ENCODE measurements around the gene CTNND2.

Gene CTNND2

DNA sequence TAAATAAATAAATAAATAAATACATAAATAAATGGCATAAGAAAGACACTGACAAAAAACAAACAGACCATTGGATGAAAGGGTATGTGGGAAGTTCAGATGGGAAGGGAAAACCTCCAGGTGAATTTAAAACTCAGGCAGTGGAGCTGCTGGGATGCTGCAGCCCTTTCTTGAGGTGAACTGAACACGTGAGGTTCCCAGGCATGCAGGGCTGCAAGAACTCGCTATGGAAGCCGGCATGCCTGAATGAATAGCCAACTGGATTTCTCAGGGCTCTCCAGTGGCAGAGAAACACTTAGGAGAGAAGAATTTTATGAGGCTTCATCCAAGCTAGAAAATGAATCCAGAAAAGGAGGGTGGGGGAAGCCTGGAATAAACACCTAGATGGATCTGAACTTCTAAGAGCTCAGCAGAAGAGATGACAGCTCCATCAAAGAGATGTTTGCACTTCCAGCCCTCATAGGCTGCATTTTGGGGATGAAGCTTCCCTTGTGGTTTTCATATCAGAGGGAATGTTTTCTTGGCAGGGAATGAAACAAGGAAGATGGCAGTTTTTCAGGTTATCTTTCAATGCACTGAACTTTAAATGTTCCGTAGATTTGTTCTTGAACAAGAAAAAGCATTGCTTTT is 919.0 kb downstream of the CTNND2 start:
- DNase-seq (ENCODE audit: low spot score) = no peak

DNA sequence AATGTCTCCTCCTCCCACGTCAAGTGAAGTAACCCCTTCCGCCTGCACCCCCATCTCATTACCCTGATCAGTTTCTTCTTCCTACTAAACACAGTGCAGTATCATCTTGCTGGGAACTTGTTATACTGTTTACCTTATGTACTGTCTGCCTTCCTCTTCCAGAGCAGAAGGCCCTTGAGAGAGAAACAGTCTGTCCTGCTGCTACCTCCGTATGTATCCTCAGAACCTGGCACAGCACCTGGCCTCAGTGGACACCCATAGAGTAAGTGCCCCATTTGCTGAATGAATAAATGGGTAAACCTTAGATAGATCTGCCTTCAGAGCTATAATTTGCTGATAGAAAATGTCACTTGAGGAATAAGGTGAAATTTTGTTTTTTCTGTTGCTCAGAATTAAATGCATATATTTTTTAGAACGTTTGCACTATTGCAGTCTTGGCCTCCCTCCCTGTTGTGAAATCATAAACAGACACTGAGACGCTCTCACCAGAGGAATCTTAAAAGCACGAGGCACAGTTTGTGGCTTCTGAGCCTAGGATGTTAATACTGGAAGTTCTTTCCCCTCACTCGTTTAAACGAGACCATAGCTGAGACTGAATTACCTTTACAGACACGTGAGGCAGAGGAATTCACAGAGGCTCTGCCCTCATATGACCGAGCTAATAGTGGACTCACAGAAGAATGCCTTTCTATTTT is 920.1 kb downstream of the CTNND2 start:
- no peak for DNase-seq (ENCODE audit: low spot score)

DNA sequence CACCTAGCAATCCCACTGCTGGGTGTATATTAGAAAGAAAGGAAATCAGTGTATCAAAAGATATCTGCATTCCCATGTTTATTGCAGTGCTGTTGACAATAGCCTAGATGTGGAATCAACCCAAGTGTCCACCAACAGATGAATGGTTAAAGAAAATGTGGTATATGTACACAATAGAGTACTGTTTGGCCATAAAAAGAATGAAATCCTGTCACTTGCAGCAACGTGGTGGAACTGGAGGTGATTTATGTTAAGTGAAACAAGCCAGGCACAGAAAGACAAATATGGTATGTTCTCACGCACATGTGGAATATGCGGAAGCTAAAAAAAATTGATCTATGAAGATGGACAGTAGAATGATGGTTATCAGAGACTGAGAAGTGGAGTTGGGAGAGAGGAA is 921.6 kb downstream of the CTNND2 start:
- DNase-seq (ENCODE audit: low spot score) = no peak

DNA sequence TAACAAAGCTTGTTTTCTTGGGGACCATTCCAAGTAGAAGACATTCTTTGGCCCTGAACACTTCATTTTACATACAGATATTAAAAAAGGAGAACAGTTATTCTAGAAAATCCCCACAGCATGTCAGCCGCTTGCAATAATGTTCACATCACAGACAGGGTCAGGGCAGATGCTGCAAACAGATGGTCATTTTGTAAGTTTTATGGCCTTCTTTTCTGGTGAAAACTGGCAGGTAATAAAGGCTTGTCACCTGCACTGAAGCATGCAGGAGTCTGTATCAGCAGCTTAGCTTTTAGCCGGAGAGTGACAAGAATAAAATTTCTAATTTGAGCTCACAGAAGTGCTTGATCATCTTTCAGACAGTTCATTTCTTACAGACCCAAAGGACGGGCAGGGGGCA is 922.3 kb downstream of the CTNND2 start:
- DNase-seq (ENCODE audit: low spot score) = no peak

DNA sequence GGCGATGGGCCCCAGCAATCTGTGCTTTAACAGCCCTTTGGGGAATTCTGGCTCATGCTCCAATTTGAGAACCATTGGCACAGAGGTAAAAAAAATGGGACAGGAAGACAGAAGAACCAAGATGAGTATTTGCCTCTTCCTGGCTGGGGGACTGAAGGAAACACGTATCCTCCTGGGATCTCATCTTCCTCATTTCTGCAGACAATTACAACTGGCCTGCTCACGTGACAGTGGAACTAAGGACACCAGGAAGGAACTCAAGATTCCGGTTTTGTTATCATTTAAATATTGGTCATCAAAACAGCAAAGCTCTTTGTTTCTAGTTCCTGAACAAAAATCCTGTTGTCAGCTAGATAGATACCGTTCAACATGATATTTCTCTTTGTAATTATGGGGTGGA is 927.2 kb downstream of the CTNND2 start:
- no peak for DNase-seq (ENCODE audit: low spot score)

DNA sequence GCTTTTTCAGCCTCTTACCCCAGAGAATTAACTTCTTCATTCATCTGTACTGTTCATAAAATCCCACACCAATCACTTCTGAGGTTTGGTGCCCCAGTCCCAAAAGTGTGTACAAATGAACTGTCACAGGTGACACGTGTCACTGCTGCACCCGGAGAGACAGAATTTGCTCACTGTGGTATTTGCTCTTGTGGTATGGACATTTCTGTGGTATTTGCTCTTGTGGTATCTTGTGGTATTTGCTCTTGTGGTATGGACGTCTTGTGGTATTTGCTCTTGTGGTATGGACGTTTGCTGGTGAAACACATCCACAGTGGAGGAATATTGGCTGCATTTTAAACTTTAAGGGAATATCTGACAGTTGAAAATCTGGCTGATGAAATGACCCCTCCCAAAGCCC is 928.3 kb downstream of the CTNND2 start:
- DNase-seq (ENCODE audit: low spot score) = peak; percentile 84

DNA sequence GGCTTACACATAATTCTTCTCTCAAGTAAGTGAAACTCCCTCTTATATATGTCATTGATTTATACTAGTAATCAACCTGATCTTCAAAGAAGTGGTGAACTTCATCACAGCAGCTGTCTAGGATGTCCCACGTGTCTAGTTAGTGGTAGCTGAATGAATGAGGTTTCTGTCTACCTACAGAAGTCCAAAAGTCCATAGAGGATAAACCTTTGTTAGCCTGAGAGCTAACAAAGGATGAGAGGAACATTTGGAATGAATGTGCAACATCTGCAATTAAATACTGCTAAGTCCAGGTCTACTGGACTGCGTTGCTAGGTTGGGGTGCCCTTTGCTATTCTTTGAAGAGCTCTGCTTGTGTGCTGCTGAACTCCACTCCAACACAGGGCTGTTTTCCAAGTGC is 929.4 kb downstream of the CTNND2 start:
- peak; percentile 16 for DNase-seq (ENCODE audit: low spot score)

DNA sequence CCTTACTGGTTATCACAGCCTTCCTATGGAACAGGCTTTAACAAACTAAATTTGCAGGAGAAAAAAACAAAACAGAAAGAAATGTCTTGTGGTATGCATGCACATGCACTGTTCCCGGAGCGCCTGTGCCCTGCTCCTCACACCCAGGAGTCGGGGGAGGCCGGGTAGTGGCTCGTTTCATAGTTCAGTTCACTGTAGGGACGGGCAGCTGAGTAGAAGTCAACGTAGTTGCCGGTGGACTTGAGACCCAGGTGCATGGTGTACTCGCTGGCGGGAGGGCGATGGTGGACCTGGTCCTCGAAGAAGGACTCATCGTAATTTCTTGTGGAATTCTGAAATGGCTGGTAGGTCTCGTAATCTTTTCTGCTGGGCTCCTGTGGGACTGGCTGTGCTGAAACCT is 930.9 kb downstream of the CTNND2 start:
- DNase-seq (ENCODE audit: low spot score) = no peak

DNA sequence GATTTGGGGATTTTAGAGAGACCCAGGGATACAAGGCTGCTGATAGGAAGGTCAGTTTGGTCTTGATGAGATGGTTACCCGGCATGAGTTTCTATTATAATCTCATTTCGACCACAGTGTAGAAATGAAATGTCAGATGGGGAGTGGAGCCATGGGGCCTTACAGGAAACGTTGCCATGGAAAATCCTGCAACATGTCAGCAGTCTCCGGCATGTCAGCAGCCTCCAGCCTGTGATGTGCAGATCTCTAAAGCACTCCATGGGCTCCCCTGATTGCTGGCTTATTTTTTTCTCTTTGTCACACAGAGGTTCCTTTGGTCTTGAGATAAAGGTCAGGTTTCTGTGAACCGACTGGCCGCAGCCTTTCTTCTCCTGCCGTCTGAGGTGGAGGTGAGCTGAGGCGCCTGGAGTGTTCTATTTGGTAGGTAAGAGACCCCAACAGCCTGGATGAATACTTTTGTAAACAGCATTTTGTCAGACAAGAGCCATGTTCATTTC is 934.5 kb downstream of the CTNND2 start:
- DNase-seq (ENCODE audit: low spot score) = no peak

DNA sequence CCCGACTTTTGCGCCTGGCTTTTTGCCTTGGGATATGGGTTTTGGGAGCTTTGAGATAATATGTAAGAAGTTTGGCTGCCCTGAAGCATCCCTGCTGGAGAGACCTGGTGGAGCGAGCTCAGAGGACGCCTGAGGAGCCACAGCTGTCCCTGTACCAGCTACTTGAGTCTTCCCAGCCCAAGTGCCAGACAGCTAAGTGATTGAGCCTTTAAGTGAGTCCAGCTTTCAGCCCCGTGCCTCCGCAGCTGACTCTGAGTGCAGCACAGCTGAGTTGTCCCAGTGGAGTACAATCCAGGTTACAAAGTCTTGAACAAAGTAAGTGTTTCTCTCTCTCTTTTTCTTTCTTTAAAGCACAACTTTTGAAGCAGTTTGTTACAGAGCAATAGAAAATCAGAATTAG is 939.4 kb downstream of the CTNND2 start:
- DNase-seq (ENCODE audit: low spot score) = no peak

DNA sequence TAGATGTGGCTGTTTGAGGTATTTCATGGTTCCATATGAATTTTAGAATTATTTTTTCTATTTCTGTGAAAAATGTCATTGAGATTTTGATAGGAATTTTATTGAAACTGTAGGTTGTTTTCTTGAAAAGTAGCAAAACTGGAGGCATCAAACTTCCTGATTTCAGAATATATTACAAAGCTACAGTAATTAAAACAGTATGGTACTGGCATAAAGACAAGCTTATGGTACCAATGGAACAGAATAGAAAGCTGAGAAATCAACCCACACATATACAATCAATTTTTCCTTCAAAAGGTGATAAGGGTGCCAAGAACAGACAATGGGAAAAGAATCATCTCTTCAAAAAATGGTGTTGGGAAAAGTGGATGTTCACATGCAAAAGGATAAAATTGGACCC is 945.5 kb downstream of the CTNND2 start:
- DNase-seq (ENCODE audit: low spot score) = no peak

DNA sequence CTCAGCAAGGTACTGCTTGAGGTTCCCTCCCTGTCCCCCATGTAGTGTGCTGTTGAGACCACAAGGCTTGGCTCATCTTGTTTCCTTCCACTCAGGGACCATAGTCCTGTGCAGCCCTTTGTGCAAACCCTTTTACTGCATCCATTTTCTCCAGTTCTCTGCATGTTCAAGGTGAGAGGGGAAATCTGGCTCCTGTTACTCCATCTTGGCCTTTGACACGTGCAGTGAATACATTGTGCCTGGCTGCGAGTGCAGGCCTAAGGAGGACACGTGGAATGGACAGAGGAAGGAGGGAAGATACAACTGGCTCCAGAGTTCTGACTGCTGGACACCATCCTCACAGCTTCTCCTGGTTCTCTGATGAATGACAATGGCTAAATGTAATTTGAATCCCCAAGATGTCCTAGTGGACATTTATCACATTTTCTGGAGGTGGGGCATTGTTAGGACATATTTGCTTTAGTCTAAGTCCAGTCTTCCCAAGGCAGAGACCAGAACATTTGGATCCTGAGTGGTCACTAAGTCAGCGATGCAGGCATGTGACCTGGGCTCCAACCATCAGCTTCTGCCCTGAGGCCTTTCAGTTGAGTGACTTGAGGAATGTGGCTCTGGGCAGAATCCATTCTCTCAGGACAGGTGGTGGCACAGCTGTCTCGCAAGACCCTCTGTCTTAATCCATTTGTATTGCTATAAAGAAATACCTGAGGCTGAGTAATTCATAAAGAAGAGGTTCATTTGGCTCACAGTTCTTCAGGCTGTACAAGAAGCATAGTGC is 954.2 kb downstream of the CTNND2 start:
- no peak for DNase-seq (ENCODE audit: low spot score)

DNA sequence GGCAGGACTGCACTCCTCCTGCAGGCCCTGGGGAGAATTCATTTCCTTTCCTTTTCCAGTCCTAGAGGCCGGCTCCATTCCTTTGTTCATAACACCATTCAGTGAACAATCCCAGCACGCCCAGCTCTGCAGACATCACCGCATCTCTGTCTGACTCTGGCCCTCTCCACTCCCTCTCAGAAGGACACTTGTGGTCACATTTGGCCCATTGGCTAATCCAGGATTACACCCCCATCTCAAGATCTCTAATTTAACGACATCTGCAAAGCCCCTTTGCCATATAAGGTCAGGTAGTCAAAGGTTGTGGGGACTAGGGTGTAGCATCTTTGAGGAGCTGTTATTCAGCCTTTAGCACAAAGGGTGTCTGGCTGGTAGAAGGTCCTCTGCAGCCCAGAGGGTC is 958.2 kb downstream of the CTNND2 start:
- DNase-seq (ENCODE audit: low spot score) = no peak

DNA sequence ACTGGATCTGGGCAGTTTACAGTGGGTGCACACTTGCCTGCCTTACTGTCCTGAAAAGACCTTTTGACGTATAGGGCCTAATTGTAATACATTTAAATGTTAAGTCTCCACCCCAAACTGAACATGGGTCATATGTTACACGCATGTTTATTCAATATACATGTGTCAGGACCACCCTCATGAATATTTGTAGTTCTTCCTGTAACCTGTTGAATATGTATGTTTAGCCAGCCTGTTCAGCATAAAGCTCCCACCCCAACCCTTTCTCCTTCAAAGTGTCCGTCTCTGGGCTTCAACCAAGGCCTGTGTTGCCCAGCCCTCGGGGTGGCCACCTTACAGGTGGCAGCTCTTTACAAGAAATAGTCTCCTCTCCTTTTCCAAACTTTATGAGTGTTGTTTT is 962.3 kb downstream of the CTNND2 start:
- no peak for DNase-seq (ENCODE audit: low spot score)

DNA sequence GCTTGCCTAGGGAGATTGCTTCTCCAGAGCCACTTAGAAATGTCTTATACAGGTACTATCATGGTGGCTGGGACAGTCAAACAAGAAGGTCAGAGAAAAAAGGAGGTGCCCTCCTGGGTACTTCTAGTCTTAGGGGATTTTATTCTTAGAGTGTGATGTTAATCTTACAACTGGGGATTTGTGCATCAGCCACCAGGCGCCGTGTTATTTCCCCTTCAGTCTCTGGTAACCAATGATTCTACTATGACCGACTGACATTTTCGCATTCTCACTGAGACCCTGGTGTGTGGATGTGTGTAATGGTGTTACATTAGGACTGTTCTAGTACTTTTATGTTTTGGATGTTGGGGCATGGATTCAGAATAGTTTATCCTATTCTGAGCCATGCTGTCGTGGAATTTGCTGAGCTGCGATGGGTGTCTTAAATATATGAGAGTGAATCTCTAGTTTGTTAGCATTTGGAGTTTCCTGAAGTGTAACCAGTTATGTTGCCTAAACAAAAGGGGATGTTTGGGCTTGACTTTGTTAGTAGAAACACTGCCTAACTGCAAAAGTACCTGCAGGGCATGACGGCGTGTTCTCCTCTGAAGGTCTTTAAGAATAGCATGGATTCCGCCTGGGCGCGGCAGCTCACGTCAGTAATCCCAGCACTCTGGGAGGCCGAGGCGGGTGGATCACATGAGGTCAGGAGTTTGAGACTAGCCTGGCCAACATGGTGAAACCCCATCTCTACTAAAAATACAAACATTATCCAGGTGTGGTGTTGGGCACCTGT is 968.0 kb downstream of the CTNND2 start:
- no peak for DNase-seq (ENCODE audit: low spot score)

DNA sequence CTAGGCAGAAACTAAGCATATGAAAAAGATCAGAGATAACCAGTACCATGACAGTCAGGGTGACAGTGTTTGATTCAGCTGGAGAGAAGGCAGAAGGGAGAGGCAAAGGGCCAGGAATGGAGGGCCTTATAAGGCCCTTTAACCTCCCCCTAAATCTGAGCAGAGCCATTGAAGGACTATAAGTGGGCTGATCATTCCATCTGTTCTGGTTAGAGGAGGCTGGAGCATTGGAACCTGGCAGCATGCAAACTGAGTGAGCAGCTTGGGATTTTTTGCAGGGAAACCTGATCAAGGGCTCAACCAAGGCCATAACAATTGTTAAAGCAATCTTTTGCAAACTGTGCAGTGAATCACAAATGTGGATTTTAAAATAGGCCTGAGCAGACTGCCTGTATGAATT is 968.7 kb downstream of the CTNND2 start:
- no peak for DNase-seq (ENCODE audit: low spot score)

DNA sequence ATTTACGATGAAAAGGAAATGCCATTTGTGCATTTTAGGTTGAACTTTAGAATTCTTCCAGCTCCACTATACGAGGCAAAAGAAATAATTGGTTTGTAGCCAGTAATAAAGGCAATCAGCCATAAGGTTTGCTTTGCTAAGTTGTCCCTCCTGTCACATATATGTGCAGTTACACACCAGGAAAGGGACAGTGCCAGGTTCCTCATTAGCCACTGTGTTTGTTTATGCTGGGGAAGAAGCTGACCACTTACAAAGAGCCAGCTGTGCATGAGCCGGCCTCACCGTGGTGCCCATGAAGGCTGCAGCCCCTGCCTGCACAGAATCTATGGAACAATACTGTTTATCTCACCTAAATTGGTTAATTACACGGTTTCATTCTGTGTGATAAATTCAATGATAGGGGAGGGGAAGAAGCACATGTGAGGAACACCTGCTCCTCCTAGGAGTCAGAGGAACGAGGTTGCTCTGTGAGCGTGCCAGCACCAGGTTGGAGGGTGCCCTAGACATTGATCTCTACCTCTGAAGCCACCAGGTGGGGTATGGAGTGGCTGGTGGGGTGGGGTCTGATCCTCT is 969.4 kb downstream of the CTNND2 start:
- no peak for DNase-seq (ENCODE audit: low spot score)

DNA sequence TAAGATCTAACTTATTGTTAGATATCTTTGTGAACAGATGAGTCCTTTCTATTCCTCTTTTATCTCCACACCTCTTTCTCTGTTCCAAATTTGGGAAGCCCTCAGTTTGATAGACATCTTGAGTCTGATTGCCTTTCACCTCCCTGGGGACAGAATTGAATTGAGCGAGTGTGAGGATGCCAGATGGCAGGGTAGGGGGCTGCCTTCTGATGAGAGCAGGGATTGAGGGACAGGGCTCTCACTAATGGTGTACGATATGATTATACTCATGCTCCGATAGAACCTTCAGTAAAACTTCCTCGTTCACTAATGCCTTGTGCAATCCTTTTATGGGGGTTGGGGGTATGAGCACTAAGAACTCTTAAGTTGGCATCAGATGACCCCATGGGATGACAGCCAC is 971.1 kb downstream of the CTNND2 start:
- DNase-seq (ENCODE audit: low spot score) = no peak

DNA sequence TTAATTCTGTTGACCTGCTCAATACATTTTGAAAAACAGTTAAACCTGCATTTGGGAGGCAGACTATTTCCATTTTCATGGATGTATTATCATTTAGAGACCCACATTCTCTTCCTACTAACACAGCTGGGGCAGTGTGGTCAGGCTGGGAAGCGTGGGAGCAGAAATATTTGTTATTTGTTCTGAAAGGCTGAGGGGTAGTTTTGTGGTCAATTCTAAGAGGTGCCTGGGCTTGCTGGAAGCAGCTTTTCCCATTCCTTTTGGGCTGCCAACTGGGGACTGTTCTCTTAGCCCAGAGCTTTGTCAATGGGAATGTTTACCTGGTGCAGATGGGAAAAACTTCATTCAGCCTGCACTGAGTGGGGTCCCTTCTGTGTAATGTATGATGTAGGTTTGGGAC is 971.8 kb downstream of the CTNND2 start:
- no peak for DNase-seq (ENCODE audit: low spot score)

DNA sequence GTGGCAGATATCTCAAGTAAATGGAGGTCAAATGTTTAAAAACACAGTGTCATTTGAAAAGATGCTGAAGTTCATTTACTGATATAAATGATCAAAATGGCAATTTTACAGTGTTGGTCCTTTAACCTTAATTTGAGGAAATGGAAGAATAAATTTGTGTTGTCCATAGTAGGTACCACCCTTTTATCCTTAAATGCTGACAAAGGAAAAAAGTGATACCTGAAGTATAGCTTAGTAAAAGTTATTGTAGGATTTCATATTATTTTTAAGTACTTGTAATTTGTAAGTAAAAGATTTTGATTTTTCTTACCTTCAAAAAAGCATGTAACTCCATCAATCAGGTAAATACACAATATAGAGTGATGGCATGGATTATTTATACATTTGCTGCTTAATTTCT is 976.6 kb downstream of the CTNND2 start:
- no peak for DNase-seq (ENCODE audit: low spot score)

DNA sequence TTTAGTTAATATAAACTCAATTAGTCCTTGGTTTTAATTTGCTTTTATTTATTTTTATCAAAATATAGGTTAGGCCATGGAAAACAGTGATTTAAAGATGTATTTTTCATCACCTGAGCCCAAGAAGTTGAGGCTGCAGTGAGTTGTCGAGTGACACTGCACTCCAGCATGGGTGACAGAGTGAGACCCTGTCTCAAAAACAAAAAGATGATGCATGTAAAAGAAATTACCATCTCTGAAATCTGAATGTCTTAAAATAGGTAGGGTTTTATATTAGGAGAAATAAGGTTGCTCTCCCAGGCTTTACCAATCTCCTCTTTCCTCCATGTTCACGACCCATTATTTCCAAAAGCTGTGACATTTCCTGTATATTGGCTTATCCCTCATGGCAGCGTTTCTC is 980.9 kb downstream of the CTNND2 start:
- DNase-seq (ENCODE audit: low spot score) = no peak

Data from SW480 (cell line).